Inflammatory macrophage (primary cell): Measurements from ENCODE around the gene TMEM134.
A peak's percentile ranks its signal among the peaks of the same experiment; 100 is the strongest.
"Not testable (repeated sequence)": the region's sequence is repeated elsewhere in the genome, so short reads cannot be mapped to it uniquely, and the experiment has no call there.

Experiments used
- DNase-seq, 2 donors: peaks; one replicate each; pipeline ENCODE4 v3.0.0-alpha.2; 2020 to 2022

Gene TMEM134

DNA sequence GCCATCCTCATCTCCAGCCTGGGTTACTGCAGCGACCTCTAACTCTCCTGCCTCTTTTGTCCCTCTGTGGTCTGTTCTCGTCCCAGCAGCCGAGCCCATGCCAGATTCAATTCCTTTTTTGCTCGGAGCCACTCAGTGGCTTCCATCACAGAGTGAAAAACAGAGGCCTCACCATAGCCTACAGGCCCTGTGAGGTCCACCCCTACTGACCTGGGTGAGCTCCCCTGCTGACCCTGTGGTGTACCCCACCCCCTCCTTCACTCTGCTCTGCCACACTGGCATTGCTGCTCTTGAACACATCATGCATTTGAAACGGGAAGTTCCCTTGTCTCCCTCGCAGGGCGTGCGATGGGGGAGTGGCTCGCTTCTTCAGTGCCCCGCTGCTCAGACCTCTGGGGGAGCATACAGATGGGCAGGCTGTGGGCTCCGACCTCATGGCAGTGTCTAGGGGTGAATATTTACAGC, 15.8 kb upstream of the TMEM134 start:
- peak; percentile 60 to 68 for DNase-seq

DNA sequence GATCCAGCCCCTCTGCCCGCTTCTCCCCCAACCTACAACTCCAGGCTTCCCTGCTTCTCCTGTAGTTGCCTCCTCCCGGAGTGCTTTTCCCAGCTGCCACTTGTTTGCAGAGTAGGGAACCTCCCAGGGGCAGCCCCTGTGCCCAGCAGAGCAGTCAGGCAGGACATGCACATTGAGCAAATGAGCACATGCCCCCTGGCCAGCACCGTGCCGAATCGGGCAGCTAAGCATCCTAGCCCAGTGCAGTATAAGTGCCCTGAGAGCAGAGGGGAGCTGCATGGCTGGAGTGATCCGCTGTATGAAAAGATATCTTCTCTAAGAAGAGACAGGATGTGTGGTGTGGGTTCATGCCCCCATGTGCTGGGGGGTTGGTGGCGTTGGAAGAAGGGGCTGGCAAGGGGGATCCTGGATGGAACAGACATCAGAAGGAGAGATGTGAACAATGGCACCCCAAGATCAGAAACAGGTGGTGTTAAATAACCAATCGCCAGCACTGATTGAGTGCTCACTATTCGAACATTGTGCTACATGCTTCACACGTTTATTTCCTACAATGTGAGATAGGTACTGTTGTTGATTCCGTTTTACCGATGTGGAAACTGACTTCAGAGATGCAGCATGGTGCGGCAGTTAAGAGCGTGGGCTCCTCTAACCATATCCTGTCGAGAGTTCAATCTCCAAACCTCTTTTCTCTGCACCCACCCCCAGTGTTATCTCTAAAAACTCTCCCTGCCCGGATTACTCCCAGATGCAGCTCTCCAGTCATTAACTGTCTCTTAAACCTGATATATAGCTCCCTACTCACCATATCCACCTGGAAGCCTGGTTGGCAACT, 15.0 kb upstream of the TMEM134 start:
- no peak for DNase-seq

DNA sequence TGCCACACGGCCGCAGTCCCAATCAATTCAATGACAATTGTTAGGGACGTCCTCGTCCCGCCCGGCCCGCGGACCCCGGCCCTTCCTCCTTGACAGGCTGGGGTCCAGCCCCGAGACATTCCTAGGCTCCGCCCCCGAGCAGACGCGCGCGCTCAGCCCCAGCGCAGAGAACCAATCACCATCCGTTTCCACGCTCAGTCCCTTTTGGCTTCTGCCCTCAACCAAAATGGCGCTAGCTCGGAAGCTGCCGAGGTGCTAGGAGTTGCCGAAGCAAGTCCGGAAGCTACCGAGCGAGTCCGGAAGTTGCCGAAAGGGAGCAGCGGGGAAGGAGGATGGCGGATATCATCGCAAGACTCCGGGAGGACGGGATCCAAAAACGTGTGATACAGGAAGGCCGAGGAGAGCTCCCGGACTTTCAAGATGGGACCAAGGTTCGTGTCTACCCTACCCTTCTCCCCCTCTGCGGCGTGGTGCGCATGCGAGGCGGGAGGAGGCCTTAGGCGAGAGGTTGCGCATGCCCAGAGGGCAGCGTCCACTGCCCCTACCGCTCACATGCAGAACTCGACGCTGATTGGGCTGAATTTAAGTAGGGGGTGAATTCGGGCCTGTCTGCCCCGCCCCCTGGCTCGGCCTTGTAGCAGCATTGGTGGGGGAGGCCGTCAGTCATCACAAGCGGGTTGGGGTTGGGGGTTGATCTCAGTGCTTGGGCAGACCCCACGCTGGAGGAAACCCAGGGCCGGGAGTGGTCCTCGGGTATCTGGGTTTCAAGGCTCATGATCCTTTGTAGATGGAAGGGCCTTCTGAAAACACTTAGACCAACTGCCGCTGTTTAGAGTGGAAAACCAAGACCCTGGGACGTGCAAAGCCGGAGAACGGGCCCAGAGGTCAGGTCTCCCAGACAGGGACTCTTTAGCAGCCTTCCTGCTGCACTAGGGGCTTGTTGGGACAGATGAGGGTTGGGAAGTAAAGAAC, 14.1 kb upstream of the TMEM134 start, which contains the start of gene AIP:
AIP (plus strand) TSS at position 200 of the 972 bp plus-strand sequence; CDS start at position 333, 133 bp downstream.
- DNase-seq, result peak; percentile 99

DNA sequence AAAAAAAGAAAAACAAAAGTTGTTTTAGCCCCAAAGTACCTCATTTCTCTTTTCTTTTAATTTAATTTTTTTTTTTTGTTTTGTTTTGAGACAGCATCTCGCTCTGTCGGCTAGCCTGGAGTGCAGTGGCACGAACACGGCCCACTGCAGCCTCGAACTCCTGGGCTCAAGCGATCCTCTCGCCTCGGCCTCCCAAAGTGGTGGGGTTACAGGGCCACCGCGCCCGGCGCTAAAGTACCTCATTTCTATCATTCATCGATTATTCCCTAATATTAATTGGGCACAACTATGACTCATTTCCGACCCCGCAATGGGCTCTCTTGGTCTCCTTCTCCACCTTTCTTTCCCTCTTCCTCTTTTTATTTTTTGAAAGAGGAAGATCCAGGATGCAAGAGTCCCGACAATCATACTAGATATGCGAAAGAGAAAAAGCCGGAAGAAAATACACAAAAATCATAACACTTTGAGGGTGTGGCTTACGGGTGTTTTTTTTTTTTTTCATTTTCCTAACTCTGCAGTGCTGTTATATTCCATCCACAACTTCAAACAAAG, 13.3 kb upstream of the TMEM134 start:
- peak in 1 of 2 donors; percentile 77 for DNase-seq

DNA sequence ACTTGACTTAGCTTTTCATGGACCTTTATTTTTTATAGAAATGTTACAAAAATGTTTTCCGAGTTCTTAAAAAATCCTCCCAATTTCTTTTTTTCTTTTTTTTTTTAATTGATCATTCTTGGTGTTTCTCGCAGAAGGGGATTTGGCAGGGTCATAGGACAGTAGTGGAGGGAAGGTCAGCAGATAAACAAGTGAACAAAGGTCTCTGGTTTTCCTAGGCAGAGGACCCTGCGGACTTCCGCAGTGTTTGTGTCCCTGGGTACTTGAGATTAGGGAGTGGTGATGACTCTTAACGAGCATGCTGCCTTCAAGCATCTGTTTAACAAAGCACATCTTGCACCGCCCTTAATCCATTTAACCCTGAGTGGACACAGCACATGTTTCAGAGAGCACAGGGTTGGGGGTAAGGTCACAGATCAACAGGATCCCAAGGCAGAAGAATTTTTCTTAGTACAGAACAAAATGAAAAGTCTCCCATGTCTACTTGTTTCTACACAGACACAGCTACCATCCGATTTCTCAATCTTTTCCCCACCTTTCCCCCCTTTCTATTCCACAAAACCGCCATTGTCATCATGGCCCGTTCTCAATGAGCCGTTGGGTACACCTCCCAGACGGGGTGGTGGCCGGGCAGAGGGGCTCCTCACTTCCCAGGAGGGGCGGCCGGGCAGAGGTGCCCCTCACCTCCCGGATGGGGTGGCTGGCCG, 8.4 kb upstream of the TMEM134 start:
- DNase-seq, result not testable (repeated sequence)

DNA sequence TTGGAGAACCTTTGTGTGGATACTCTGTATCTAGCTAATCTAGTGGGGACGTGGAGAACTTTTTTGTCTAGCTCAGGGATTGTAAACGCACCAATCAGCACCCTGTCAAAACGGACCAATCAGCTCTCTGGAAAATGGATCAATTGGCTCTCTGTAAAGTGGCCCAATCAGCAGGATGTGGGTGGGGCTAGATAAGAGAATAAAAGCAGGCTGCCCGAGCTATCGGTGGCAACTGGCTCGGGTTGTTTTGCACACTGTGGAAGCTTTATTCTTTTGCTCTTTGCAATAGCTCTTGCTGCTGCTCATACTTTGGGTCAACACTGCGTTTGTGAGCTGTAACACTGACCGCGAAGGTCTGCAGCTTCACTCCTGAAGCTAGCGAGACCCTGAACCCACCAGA, 7.6 kb upstream of the TMEM134 start:
- DNase-seq, result not testable (repeated sequence)

DNA sequence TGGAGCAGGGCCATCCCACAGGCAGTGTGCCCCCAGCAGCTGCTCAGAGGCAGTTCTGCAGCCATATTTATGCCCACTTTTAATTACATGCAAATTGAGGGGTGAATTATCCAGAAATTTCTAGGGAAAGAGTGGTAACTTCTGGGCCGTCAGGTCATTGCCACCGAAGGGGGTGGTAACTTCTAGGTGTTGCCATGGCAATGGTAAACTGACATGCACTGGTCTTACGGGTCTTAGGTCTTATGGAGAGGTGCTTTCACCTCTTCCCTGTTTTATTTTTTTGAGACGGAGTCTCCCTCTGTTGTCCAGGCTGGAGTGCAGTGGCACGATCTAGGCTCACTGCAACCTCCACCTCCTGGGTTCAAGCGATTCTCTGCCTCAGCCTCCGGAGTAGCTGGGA, 3.8 kb upstream of the TMEM134 start:
- DNase-seq, result no peak

DNA sequence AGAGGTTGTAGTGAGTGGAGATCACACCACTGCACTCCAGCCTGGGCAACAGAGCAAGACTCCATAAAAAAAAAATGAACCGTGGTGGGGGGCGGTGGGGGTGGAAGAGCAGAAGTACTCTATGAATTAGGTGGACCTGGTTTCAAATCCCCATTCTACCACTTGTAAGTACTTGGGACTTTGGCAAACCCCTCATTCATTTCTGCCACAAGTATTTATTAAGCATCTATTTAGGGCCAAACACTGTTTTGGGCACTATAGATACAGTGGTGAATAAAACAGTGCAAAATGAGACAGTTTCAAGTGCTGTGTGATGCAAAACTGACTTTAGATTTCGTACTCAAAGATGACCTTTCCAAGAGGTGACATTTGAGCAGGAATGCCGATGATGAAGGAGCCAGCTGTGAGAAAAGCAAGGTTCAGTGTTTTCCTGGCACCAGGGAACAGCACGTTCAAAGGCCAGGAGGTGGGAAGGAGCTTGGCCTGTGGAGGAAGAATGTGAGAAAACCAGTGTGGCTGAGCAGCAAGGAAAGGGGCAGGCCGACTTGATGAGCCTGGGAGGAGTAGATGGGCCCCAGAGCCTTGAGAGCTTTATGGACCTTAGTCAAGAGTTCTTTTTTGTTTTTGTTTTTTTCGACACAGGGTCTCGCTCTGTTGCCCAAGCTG, 1.4 kb upstream of the TMEM134 start:
- no peak for DNase-seq

DNA sequence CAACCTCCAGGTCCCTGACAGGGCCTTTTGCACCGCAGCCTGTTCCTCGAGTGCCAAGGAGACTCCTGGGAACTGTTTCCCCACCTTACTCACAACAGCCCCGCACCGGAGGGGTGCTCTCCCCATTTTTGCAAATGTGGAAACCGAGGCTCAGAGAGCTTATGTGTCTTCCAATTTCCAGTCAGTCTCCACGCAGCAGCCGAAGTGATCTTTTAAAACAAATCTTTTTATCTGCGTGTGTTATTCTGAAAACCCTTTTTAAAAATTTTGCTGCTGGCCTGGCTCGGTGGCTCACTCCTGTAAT, 409 bp upstream of the TMEM134 start:
- peak in 1 of 2 donors; percentile 3 for DNase-seq

DNA sequence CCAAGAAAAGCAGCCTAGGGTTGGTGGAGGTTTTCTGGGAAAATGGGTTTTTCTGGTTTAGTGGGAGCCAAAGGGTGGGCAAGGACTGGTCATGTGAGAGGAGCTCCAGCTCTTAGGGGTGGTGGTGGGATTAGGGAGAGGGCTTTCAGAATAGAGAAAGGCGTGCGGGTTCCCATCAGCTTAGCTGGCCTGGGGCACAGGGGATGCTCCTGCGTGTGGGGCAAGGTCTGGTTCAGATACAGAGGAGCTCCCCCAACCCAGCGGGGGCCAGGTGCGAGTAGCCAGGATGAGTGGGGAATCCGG, 644 bp downstream of the TMEM134 start:
- DNase-seq, result no peak

DNA sequence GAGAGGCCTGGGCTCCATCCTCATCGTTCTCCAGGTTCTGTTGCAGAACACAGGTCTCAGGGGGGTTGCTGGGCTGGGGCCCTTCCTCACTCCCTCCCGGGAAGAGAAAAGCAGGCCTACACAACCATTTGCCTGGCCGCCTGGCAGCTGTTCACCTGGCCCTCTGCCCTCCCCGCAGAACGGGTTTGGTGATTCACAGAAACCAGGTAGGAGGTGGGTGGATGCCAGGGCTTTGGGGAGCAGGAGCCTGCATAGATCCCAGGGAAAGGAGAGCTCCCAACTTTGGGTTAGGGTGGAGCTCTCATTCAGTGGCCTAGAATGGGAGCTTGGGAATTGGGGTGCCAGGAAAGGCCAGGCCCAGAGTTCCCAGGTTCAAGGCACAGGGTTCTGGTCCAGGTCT, 995 bp downstream of the TMEM134 start:
- no peak for DNase-seq

DNA sequence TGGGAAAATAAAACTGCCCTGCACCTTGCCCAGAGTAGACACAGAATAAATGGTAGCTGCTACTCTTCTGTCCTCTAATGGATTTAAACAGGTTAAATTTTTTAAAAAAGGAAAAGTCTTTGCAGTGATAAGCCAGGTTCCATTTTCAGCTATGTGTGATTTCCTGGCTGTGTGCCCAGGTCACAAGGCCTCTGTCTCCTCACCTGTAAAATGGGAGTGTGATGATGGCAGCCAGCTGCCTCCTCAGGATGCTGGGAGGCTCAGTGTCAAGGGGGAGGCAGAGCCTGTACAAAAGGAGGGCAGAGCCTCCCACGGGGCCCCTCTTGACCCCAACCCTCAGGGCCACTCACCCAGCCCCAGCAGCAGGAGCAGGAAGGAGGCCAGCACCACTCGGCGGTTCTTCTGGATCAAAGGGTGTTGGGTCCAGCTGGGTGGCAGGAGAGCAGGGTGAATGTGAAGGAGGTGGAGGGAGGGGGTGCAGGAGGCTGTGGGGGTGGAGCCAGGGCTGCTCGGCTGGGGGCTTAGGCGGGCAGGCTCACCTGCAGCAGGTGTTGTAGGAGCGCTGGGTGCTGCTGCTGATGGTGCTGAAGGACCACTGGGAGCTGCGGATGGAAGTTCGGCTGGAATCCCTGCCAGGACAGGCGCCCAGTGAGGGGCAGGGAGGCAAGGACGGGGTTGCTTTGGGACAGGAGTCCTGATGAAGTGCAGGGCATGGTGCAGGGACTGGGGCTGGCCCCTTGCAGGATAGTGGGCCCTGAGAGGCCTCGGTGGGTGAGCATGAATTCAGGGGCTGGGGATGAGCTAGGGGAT, 1.9 kb downstream of the TMEM134 start:
- DNase-seq, result no peak

DNA sequence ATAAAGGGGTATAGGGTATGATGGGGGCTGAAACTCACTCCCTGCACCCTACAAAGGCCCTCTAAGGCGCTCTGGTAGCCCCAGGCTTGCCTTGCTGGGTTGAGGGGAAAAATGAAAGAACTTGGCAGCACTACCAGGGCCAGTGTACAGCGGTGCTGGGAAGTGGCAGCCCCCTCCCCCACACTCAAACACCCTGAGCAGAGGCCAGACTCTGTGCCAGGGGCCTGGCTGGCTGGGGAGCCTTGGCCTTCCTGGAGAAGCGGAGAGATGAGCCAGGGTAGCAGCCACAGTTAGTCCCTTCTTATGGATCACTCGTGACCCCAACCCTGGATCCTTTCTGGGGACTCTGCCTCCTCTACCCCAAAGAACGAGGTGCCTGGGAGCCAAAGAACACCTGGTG, 2.7 kb downstream of the TMEM134 start:
- DNase-seq, result no peak

DNA sequence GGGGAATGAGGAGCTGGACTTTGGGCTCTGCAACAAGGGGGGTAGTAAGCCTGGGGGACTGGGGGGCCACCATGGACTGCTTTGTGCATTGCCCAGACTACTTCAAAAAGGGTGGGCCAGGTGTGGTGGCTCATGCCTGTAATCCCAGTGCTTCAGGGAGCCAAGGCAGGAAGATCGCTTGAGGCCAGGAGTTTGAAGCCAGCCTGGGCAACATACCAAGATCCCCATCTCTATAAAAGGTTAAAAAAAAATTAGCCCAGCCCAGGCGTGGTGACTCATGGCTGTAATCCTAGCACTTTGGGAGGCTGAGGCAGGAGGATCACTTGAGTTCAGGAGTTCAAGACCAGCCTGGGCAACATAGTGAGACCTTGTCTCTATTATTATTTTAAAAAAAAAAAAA, 3.5 kb downstream of the TMEM134 start:
- not testable (repeated sequence) for DNase-seq

DNA sequence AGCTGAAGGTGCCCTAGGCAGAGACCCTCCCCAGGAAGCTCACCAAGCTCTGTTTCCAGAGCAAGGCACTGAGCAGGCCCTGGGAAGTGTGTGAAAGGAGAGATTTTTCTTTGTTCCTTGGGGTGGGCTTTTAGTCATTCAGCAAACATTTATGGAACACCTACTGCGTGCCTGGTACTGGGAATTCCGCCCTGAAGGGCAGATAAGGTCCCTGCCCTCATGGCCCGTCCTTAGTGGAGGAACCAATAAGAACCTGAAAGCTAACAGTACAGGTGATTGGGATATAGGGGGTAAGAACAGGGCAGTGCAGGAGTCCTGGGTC, 3.9 kb downstream of the TMEM134 start:
- DNase-seq, result no peak

DNA sequence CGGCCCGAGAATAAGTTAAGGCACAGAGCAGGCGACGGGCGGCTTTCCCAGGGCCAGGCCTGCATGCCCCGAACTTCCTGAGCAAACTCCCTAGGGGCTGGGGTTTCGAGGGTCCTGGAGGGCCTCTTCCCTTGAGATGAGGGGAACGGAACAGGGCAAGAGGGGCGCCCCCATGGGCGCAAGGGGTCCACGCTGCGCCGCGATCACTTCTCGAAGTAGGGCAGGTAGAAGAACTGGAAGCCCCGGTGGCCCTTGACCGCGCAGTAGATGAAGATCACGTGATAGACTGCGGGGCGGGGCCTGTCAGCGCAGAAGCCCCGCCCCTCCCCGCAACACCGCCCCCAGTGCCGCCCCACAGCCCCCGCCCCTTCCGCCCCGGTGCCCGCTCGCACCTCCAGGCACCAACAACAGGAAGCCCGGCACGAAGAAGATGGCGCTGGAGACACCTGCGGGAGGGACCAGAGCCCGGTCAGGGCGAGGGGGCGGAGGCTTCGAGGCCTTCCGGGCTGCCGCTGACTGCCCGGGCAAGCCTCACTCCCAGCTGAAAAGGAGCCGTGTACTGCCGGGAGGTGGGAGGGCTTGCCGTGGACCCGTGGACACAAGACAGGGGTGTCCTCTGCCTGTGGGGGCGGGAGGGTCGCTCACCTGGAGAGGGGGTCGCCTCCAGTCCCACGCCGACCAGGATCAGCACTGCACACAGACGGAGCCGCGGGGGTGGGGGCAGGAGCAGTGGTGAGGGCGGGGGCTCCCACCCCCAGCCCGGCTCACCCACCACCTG, 4.5 kb downstream of the TMEM134 start:
- peak; percentile 83 to 89 for DNase-seq

DNA sequence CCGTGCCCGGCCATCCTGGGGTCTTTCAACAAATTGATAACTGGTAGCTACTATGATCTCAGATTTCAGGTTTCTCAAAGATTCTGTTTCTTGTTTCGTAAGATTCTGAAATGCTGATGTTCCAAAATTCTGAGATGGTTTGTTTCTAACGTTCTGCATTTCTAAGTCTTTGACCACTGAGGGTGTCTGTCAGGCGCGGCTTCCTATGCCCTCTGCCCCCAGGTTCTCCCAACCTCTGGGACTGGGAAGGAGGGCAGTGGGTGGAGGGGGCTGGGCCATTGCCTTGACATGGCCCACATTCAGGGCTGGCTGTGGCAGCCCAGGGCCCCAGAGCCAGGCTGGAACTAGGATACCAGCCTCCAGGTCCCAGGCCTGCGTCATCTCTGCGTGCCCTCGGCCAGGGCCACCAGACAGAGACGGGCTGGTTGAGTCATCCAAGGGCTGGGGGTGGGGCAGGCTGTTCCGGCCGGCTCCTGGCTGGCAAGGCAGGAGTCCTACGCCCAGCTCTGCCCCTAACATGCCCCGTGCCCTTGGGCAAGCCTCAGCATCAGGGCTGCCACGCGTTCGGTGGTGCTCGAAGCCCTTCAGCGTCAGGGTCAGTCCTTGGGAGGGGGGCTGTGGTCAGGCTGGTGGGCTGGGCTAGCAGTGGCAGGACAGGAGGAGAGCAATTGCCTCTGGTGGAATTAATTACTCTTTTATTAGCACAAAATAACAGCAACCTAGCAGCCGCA, 5.2 kb downstream of the TMEM134 start:
- peak; percentile 86 to 89 for DNase-seq

DNA sequence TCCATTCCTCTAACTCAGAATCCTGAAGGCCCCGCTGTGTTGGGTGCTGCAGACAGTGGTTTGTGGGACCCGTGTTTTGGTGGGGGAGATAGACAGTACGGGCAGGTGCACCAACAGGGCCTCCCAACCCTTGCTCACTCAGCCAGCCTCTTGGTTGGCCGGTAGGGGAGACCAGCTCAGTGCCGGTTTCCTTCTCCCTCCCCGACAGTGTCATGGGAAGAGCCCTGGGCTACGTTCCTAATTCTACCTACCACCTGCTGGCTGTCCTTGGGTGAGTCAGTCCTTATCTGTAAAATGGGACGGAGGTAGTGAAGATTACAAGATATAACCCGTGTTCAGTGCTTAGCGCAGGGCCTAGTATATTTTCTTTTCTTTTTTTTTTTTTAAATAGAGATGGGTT, 5.9 kb downstream of the TMEM134 start:
- DNase-seq, result no peak

DNA sequence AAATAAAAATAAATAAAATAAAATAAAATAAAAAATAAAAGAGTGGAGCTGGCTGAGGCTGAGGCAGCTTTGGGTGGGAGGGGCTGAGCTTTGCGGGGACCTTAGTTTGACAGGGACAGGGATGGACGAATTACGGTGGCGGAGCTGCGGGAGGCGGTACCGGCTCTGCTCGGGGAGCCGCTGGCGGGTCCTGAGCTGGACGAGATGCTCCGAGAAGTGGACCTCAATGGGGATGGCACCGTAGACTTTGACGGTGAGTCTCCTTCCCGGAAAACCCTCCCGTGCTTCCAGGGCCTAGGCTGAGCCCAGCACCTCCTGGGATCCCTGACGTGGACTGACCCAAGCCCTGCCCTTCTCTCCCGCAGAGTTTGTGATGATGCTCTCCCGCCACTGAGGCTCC, 10.8 kb downstream of the TMEM134 start:
- no peak for DNase-seq

DNA sequence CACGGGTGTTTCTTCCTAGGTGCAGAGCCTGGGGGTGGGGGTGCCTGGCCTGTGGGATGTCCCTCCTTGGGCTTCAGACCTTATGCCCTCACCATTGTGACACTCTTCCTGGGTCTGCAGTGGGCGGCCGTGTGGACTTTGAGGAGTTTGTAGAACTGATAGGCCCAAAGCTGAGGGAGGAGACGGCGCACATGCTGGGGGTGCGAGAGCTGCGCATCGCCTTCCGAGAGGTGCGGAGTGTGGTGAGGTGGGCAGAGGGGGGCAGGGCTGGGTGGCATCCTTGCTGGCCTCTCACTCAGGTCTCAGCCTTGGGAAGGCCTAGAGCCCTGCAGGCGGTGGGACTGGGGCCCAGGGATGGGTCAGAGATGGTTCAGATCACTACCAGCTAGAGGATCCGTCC, 11.6 kb downstream of the TMEM134 start:
- no peak for DNase-seq
